HPDE6-E6E7 (cell line): Measurements from ENCODE around the gene STK24.

Experiments
- DNase-seq: peaks from one replicate; pipeline ENCODE4 v3.0.0; 2011; ENCODE audit warnings: missing footprints; ENCODE audit errors: extremely low spot score

STK24 gene

DNA sequence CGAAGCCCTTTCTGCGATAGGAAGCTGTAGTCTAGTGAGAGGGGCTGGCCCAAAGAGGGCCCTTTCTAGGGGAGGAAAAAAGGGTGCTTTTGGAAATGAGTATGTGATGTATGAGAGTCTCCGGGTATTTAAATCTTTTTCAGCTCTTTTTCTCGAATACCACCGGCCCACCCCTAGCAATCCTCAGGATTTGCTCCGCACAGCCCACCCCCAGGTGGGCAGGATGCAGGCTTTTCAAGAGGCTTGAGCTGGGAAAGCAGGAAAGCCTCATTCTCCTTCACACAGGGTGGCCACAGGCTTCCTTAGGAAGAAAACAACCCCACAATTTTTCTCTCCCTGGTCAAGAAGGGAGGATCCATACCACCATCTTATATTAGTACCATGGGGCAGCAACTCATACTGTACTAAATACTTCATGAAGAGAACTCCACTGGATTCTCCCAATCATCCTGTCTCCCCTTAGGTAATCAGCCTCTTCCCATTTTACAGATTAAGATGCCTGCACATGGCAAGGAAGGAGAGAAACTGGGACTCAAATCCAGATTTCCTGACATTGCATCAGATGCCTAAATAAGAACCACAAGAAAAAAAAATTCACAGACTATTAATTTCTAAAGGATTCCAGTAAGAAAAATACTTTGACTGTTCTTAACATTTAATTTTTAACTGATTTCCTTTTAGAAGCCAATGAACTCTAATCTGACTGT, 84.4 kb downstream of the STK24 start:
- no peak for DNase-seq

DNA sequence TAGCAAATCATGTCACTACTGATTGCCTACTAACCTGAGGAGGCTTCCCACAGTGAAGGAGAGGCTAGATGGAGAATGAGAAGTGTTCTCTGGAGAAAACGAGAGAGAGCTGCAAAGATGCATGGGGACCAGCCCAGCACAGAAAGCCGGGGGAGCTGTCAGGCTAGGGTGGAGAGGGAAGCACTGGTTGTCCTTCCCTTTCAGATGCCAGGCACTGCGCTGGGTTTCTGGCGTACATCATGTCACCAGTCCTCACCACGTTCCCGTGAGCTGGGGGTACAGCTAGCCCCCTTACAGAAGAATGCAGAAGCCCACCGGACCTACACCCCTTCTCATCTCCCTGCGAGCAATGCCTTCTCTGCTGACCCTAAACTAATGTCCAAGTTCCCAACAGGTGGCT, 86.0 kb downstream of the STK24 start:
- DNase-seq = no peak

GRCh38 chr13:98490195-98490836, 86.6 kb downstream of the STK24 start:
- DNase-seq = no peak

- DNase-seq = no peak
Observed at GRCh38 chr13:98489446-98490194, 87.3 kb downstream of the STK24 start.

DNA sequence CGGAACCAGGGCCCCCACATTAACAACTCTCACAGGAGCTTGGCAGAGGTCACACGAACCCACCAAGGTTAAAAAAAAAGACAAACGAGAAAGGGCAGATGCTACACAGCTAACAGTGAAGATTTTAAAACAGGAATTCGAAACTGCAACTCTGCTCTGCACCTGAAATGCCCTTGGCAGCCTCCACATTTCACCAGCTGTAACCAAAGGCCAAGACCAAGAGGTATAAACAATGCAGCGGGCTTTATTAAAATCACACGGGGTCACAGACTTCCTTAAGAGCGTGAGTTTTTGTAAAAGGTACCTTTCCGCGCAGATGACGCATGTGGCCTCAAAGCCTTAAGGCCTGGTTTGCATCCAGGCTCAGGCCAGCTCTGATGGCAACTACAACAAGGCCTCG, 88.2 kb downstream of the STK24 start:
- no peak for DNase-seq

DNA sequence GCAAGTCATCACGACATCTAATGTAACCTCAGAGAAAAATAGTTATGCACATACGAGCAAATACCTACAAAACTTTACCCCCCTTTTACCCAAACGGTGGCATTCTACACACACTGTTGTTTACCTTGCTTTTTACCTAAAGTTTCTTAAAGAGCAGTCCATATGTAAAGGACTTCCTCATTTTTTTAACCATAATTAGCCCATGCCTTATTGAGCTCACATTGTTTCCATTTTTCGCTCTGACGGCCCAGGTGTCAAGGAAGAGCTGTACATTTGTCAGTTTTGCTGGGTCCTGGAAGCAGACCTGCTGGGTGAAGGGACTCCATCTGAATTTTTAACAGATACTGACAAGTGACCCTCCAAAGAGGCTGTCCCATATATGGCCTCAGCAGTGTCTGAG, 89.4 kb downstream of the STK24 start:
- DNase-seq = no peak

GRCh38 chr13:98487016-98487415, 89.9 kb downstream of the STK24 start:
- no peak for DNase-seq

DNA sequence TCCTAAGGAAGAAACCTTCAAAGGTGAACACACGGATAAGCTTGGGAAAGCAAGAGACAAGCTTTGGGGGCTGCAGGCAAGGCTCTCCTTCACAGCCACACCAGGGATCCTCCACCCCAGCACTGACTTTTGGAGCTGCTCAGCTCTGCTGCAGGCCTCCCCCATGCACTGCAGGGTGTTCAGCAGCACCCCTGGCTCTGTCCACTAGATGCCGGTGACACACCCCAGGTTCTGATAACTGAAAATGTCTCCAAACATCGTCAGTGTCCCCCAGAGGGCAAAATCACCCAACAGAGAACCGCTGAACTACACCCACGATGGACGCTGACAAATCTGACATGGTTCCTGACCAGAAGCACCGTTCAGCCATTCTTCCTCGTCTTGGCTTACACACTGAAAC, 90.5 kb downstream of the STK24 start:
- no peak for DNase-seq

- no peak for DNase-seq
Observed at GRCh38 chr13:98485561-98485960, 91.3 kb downstream of the STK24 start.

- DNase-seq = peak; percentile 98
Observed at GRCh38 chr13:98484289-98485219, 92.4 kb downstream of the STK24 start.

DNA sequence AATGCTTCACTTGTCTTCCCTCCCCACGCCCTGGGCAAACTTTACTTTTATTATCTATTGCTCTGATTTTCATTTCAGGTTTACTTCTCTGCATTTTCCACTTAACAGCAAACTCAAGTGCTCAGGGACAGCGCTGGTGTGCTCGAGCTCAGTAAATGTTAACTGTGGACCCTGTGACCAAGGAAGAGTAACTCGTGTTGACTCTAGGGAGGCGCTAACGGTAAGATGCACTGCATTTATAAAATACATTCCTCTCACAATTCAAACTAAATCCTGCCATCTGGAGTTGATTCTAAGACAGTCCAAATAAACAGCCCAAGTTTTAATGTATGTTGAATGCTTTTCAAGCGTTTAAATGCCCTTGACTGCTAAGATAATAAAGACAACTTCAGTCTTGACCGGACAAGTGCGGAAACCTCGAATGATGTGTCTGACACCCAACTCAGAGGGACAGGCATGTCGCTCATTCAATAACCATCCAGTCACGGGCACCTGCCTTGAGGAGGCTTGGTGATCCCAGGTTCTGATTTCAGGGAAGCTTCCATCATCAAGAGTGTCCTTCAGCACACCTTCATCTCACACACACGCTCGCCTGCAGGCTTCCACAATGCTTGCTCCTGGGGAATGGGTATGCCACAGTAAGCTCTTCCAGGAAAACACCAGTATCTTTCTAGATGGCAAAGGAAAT, 93.2 kb downstream of the STK24 start:
- no peak for DNase-seq

DNA sequence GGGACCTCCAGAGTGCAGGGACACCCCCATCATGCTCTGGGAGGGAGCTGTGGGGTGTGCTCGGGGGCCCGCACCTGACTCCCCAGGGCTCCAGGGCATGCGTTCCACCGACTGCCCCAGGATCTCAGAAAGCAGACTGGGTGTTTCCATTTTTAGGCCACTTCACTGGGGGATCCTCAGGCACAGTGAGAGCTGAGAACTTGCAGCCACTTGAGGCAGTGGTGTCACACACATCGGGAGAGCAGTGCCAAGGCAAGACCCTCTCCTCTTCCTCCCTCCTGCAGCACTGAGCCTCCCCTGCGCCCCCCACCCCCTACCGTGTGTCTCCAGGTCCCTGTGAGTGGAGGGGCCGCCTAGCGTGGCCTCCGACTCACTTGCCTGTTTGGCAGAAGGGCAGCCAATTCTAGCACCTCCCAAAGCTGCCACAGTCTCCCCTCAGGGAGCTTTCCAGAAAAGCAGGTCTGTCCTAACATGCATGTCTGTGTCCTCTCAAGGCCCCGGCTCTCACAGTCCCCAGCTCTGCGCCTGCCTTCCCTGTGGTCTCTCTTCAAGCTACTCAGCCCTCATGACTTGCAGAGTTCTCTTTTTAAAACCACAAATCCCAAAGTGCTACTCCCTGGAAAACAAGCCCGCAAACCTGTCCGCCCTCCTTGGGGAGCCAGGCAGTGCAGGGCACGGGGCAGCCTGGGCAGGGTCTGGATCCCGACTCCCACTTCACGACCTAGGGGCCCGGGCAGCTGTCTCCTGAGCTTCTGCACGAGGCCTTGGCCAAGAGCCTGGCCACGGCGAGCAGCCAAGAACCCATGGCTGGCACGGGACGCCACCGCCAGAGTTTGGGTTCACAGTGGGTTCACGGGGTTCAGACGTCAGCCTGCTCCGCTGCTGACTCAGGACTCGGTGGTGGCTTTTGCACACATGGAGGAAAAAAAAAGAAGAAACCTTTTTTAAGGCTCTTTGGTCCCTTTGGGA, 94.1 kb downstream of the STK24 start:
- no peak for DNase-seq

DNA sequence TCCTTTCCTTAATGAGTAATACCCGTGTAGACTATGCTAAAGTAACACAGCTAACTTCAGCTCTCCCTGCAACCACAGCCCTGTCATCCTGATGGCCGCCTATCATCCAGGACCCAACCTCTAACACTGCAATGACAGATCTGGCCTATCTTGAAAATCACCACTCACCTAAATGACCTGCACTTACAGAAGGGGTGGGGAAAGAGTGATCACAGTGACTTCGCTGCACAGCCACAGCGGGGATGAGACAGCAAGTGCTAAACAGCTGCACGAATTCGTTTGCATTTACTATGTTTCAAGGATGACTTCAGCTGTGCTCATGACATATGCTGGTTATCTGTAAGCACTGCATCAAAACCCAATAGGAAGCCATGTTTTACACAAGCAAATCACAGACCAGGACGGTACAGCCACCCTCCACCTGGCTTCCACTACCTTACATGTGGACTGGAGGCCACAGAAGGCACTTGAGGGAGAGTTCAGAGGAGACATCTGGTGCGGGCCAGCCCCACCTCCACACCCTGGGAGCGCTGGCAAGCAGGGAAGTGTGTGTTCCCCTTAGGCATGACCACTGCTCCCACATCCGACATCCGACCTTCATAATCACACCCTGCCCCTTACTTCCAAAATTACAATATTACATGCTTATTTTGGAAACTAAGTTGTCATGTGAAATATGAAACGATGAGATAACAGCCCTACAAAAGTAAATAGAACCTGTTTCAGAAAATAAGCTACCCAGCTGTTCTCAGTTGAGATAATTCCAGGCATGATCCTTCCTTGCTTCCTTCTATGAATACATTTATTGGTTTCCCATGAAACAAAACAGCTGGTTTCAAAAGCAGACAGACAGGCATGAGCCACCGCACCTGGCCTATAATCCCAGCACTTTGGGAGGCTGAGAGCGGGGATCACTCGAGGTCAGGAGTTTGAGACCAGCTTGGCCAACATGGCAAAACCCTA, 95.7 kb downstream of the STK24 start:
- no peak for DNase-seq

GRCh38 chr13:98479496-98480003, 97.4 kb downstream of the STK24 start:
- no peak for DNase-seq

DNA sequence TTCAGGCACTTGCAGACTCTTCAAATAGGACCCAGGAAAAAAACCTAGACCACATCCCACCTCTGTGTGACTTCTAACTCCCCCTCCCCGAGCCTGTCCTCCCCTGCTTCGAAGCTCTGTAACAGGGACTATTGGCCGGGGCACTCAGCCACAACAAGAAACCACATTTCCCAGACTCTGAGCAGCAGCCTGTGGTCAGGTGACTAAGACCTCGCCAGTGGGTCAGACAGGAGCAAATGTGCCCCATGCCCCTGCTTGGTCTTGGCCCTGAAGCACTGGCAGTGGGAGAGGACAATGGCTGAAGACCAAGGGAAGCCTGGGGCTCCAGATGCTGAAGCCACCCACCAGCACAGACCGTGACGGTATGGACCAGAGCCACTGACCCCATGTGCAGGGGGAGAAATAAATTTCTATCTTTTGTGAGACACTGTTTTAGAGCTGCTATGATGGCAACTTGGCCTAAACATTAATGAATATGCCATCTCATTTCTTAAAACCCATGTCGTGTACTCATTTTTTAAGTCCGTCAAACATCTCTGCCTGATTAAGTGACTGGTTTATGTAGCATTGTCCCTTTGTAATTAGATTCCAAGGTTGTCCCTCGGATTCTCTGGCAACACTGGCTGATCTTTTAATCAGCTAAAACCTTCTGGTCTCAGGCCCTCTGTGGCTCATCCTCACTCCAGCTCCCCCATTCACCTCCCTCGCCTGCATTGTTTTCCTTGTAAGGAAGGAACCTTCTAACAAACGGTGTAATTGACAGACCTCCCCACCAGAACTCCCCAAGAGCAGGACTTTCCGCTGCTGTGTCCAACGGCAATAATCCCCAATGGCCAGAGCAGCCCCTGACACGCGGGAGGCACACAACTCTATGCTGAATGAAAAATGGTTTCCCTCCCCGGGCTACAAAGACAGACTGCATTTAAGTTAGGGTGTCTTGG, 98.4 kb downstream of the STK24 start:
- no peak for DNase-seq

DNA sequence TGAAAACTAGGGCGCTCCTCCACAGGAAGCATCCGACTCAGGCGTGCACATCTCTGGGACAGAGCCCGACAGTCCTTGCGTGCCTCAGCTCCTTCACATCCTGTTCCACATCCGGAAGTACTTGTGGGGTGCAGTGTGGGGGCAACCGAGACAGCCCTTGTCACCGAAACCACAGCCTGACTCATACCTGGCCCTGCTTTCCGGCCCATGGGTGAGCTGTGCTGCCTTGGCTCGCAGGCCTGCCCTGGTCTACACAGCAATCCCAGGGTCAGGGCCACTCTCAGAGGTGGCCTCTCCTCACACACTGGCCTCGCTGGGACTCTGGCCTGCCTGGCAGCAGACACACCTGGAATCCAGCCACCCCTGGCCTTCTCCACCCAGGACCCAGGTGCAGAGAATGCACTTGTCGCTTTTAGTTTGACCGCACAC, 100.4 kb downstream of the STK24 start:
- peak; percentile 83 for DNase-seq

DNA sequence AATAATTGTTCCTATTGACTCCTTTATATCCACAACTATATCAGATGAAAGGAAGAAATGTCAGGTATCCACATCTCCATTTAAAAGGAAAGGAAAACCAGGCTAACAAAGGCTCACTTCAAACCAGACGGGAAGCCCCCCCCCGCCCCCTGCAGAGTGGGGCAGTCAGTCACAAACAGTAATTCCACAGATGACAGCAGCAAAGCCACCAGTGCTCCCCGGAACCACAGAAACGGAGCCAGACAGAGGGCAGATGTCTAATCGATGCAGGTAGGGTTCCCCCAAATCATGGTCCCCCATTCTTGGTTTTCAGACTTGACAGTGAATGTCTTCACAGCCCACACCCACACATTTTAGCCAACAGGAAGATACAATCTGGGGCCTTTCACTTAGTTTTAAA, 100.8 kb downstream of the STK24 start:
- DNase-seq = no peak
